Activated CD8-positive, alpha-beta T cell treated with anti-CD3 and anti-CD28 coated beads for 36 hours (primary cell): Measurements from ENCODE around the gene DES. TPM values are rescaled to one million over a fixed set of nuclear protein-coding genes. Genes with fewer than 3 reads are reported as not detected.

ENCODE experiments used
- ATAC-seq: fragments of 200-7000 bp; cut with Tn5 transposase; one replicate; pipeline ENCODE4 v1.10.0; 2021; ENCODE audit warnings: mild to moderate bottlenecking, moderate library complexity
- CTCF ChIA-PET: fragments of 350-600 bp; sonication (Branson Sonifier 250); formaldehyde crosslinking; loops from one replicate; lab custom pipeline; 2021; ENCODE audit warnings: antibody characterized with exemption; lab: Charles Lee
- POLR2A ChIA-PET: fragments of 350-600 bp; sonication (Branson Sonifier 250); formaldehyde crosslinking; loops from one replicate; lab custom pipeline; 2021; ENCODE audit warnings: antibody characterized with exemption; lab: Charles Lee
- DNase-seq: peaks from one replicate; pipeline ENCODE4 v3.0.0-alpha.2; 2020
- H3K27ac Mint-ChIP-seq: one replicate; pipeline ENCODE4 v1.8.0; 2021; ENCODE audit warnings: mild to moderate bottlenecking, mixed read lengths
- H3K27me3 Mint-ChIP-seq: one replicate; pipeline ENCODE4 v1.8.0; 2021; ENCODE audit warnings: mixed read lengths
- H3K36me3 Mint-ChIP-seq: one replicate; pipeline ENCODE4 v1.8.0; 2021; ENCODE audit warnings: low read depth, mixed read lengths
- H3K4me1 Mint-ChIP-seq: one replicate; pipeline ENCODE4 v1.8.0; 2021; ENCODE audit warnings: low read depth, mixed read lengths
- H3K4me3 Mint-ChIP-seq: one replicate; pipeline ENCODE4 v1.8.0; 2021; ENCODE audit warnings: mild to moderate bottlenecking, moderate library complexity, mixed read lengths
- H3K9me3 Mint-ChIP-seq: one replicate; pipeline ENCODE4 v1.8.0; 2021; ENCODE audit warnings: mixed read lengths
- intact Hi-C: fragments of 100-400 bp; cut with micrococcal nuclease; formaldehyde crosslinking; loops from one replicate; pipeline ENCODE4 v1.10.0; 2022
- total RNA-seq, 2 experiments: library from RNA; stranded (reverse); gene quantifications; one replicate each; pipeline ENCODE4 v1.2.3, GENCODE V29; 2021
- TF ChIP-seq, protein P1 (sequence below): fragments of 200-600 bp; IDR thresholded peaks from one replicate; pipeline ENCODE4 v1.8.0; 2022; ENCODE audit warnings: antibody characterized with exemption, mild to moderate bottlenecking

Gene DES
- total RNA-seq, 2 experiments from 2014 or later: not detected

DNA sequence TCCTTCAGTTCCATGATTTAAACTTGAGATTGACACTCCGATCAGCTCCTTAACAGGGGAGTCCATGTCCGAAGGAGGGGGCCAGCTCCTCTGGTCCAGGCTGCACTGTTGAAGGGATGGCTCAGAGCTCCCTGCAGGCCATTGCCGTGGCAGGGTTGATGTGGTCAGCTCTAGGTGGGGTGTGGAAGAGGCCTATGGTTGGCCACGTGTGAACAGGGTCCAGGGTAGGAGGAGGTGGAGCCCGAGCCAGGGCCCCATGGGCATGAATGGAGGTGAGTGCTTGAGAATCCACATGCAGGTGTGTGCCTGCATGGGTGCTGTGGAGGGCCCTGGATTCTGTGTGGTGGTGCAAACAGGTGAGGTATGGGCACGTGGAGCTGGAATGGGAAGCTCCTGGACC, 17.5 kb downstream of the DES start:
- intact Hi-C loops: no loop called here
- Mint-ChIP-seq H3K27me3 (peaks cover 23% of the 10 kb centered on the region), H3K9me3 (no peaks in the 10 kb centered on the region), H3K4me1 (no peaks in the 10 kb centered on the region), H3K36me3 (no peaks in the 10 kb centered on the region), H3K4me3 (no peak overlapping the region), H3K27ac (no peak overlapping the region)
- CTCF ChIA-PET: interaction anchor here (0.9 to 4.3 kb wide), 5 partner anchors 17 to 94 kb away, joined by 3 to 35 read pairs (median 4); partner anchors contain the start of gene DES
- no peak for ATAC-seq
- no peak for DNase-seq
- POLR2A ChIA-PET: interaction anchor here (1.2 kb wide), 1 partner anchor 8 kb away, joined by 3 read pairs; no protein-coding TSS in a partner anchor
- TF ChIP-seq, protein P1, sequence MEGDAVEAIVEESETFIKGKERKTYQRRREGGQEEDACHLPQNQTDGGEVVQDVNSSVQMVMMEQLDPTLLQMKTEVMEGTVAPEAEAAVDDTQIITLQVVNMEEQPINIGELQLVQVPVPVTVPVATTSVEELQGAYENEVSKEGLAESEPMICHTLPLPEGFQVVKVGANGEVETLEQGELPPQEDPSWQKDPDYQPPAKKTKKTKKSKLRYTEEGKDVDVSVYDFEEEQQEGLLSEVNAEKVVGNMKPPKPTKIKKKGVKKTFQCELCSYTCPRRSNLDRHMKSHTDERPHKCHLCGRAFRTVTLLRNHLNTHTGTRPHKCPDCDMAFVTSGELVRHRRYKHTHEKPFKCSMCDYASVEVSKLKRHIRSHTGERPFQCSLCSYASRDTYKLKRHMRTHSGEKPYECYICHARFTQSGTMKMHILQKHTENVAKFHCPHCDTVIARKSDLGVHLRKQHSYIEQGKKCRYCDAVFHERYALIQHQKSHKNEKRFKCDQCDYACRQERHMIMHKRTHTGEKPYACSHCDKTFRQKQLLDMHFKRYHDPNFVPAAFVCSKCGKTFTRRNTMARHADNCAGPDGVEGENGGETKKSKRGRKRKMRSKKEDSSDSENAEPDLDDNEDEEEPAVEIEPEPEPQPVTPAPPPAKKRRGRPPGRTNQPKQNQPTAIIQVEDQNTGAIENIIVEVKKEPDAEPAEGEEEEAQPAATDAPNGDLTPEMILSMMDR: no peak

- H3K4me3 Mint-ChIP-seq: no peak overlapping the region
- DNase-seq (no peak), ATAC-seq (no peak)
- no peaks in the 10 kb centered on the region for H3K36me3 Mint-ChIP-seq
- peaks cover 29% of the 10 kb centered on the region for H3K27me3 Mint-ChIP-seq
- intact Hi-C loops: no loop called here
- TF ChIP-seq, protein P1: no peak
- POLR2A ChIA-PET: interaction anchor here (0.7 to 1.2 kb wide), 2 partner anchors 9 to 11 kb away, joined by 3 read pairs; no protein-coding TSS in a partner anchor
- CTCF ChIA-PET: interaction anchor here (0.9 to 4.3 kb wide), 5 partner anchors 18 to 93 kb away, joined by 3 to 35 read pairs (median 4); partner anchors contain the start of gene DES
- H3K9me3 Mint-ChIP-seq: no peaks in the 10 kb centered on the region
- H3K4me1 Mint-ChIP-seq: peaks cover 7% of the 10 kb centered on the region
- no peak overlapping the region for H3K27ac Mint-ChIP-seq
Observed at GRCh38 chr2:219436491-219436890, 18.3 kb downstream of the DES start.

DNA sequence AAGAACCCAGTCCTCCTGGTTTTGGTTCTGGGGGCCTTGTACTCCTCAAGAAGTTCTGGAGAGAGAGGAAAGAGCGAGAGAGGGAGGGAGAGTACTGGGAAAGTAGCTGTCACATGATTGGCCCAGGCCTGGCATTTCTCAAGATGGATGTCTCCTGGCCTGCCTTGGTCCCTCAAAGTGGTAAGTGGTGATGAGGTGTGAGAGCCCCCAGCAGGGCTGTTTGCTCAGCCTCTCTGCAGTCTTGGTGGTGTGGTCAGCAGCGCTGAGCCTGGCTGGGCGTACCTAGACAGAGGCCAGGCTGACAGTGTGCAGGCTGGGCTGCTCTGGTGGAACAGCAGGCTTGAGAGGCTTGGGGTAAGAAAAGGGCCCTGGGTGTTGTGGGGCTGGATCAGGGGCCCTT, 19.0 kb downstream of the DES start:
- TF ChIP-seq, protein P1: no peak
- Mint-ChIP-seq H3K27ac (no peak overlapping the region), H3K36me3 (no peaks in the 10 kb centered on the region), H3K4me1 (peaks cover 8% of the 10 kb centered on the region), H3K27me3 (peaks cover 30% of the 10 kb centered on the region), H3K4me3 (no peak overlapping the region), H3K9me3 (no peaks in the 10 kb centered on the region)
- ATAC-seq (no peak), DNase-seq (no peak)
- ChIA-PET POLR2A (interaction anchor here (0.7 kb wide), 1 partner anchor 10 kb away, joined by 3 read pairs; no protein-coding TSS in a partner anchor), CTCF (interaction anchor here (1.0 to 4.3 kb wide), 4 partner anchors 34 to 93 kb away, joined by 3 to 35 read pairs (median 4); no protein-coding TSS in a partner anchor)
- intact Hi-C loops: no loop called here

DNA sequence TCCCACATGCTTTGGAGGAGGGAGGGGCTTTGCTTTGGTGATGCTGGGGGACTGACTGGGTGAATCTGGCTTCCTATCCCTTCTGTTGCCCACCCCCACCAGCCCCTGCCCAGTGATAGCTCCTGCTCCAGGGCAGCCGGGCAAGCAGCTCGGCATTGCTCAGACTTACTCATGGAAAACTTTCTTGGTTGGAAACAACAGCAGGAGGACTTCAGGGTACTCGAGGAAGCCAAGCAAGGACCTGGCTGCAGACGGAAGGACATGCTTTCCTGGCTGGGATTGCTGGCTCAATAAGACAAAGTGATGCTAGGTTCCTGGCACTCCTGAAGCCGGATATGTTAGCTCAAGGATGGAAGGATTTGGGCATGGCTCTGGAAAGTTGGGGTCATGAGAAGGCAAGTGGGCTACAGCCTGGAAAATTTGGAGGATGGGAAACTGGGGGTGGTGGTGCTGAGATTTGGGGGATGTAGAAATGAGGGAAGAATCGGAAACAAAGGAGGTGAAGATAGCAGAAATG, 19.6 kb downstream of the DES start:
- TF ChIP-seq, protein P1: no peak
- intact Hi-C loops: no loop called here

GRCh38 chr2:219438453-219438852, 20.3 kb downstream of the DES start:
- no peak overlapping the region for H3K4me3 Mint-ChIP-seq
- no peak for DNase-seq
- no peak overlapping the region for H3K27ac Mint-ChIP-seq
- TF ChIP-seq, protein P1: no peak
- ATAC-seq: no peak
- H3K9me3 Mint-ChIP-seq: no peaks in the 10 kb centered on the region
- H3K27me3 Mint-ChIP-seq: peaks cover 32% of the 10 kb centered on the region
- intact Hi-C loops: no loop called here
- CTCF ChIA-PET: interaction anchor here (0.8 to 1.7 kb wide), 4 partner anchors 34 to 458 kb away, joined by 3 to 4 read pairs (median 4); no protein-coding TSS in a partner anchor
- POLR2A ChIA-PET: interaction anchor here (1.2 kb wide), 1 partner anchor 34 kb away, joined by 3 read pairs; no protein-coding TSS in a partner anchor
- H3K36me3 Mint-ChIP-seq: no peaks in the 10 kb centered on the region
- peaks cover 17% of the 10 kb centered on the region for H3K4me1 Mint-ChIP-seq

More for the DNA sequence above, 19.6 kb downstream of the DES start:
- no peak for DNase-seq
- no peak overlapping the region for H3K4me3 Mint-ChIP-seq
- peaks cover 31% of the 10 kb centered on the region for H3K27me3 Mint-ChIP-seq
- ChIA-PET CTCF (interaction anchor here (1.0 to 4.3 kb wide), 6 partner anchors 33 to 92 kb away, joined by 3 to 35 read pairs (median 4); no protein-coding TSS in a partner anchor), POLR2A (no interaction called here)
- H3K36me3 Mint-ChIP-seq: no peaks in the 10 kb centered on the region
- no peak for ATAC-seq
- H3K4me1 Mint-ChIP-seq: peaks cover 12% of the 10 kb centered on the region
- no peaks in the 10 kb centered on the region for H3K9me3 Mint-ChIP-seq
- no peak overlapping the region for H3K27ac Mint-ChIP-seq
